ENCODE measurements around the gene USP17L27. TPM values are rescaled to one million over a fixed set of nuclear protein-coding genes. Genes with fewer than 3 reads are reported as not detected.

The USP17L27 gene
- total and polyA plus RNA-seq, 2 experiments from 2014 or later: not detected

Other genes with a start within 250 kb of the USP17L27 start
- not detected in 2 replicates for gene FAM90A26, start 173.7 kb upstream of the USP17L27 start, total RNA-seq (2014; rRNA removed; shearing (Covaris generic))
- gene FAM90A26, start 173.7 kb upstream of the USP17L27 start, polyA plus RNA-seq (2016; fragmentation: Nextera tagmentation; extraction: Ambion mirVana): 0.10 and 0.12 TPM in 2 replicates
- gene USP17L10, start 133.5 kb upstream of the USP17L27 start, total RNA-seq (2014; rRNA removed; shearing (Covaris generic)): not detected in 2 replicates
- not detected in 2 replicates for gene USP17L10, start 133.5 kb upstream of the USP17L27 start, polyA plus RNA-seq (2016; fragmentation: Nextera tagmentation; extraction: Ambion mirVana)
- gene USP17L11, start 128.7 kb upstream of the USP17L27 start, total RNA-seq (2014; rRNA removed; shearing (Covaris generic)): not detected in 2 replicates
- gene USP17L11, start 128.7 kb upstream of the USP17L27 start, polyA plus RNA-seq (2016; fragmentation: Nextera tagmentation; extraction: Ambion mirVana): not detected in 2 replicates
- gene USP17L12, start 124.0 kb upstream of the USP17L27 start, total RNA-seq (2014; rRNA removed; shearing (Covaris generic)): not detected in 2 replicates
- gene USP17L12, start 124.0 kb upstream of the USP17L27 start, polyA plus RNA-seq (2016; fragmentation: Nextera tagmentation; extraction: Ambion mirVana): not detected in 2 replicates
- gene USP17L13, start 119.3 kb upstream of the USP17L27 start, total RNA-seq (2014; rRNA removed; shearing (Covaris generic)): not detected in 2 replicates
- not detected in 2 replicates for gene USP17L13, start 119.3 kb upstream of the USP17L27 start, polyA plus RNA-seq (2016; fragmentation: Nextera tagmentation; extraction: Ambion mirVana)
- not detected in 2 replicates for gene USP17L15, start 109.8 kb upstream of the USP17L27 start, total RNA-seq (2014; rRNA removed; shearing (Covaris generic))
- gene USP17L15, start 109.8 kb upstream of the USP17L27 start, polyA plus RNA-seq (2016; fragmentation: Nextera tagmentation; extraction: Ambion mirVana): 0.17 TPM in 1 of 2 replicates, not detected in the other
- gene USP17L17, start 100.3 kb upstream of the USP17L27 start, total RNA-seq (2014; rRNA removed; shearing (Covaris generic)): not detected in 2 replicates
- not detected in 2 replicates for gene USP17L17, start 100.3 kb upstream of the USP17L27 start, polyA plus RNA-seq (2016; fragmentation: Nextera tagmentation; extraction: Ambion mirVana)
- not detected in 2 replicates for gene USP17L18, start 95.5 kb upstream of the USP17L27 start, total RNA-seq (2014; rRNA removed; shearing (Covaris generic))
- not detected in 2 replicates for gene USP17L18, start 95.5 kb upstream of the USP17L27 start, polyA plus RNA-seq (2016; fragmentation: Nextera tagmentation; extraction: Ambion mirVana)
- gene USP17L19, start 90.8 kb upstream of the USP17L27 start, total RNA-seq (2014; rRNA removed; shearing (Covaris generic)): not detected in 2 replicates
- gene USP17L19, start 90.8 kb upstream of the USP17L27 start, polyA plus RNA-seq (2016; fragmentation: Nextera tagmentation; extraction: Ambion mirVana): not detected in 2 replicates
- not detected in 2 replicates for gene USP17L20, start 86.0 kb upstream of the USP17L27 start, total RNA-seq (2014; rRNA removed; shearing (Covaris generic))
- gene USP17L20, start 86.0 kb upstream of the USP17L27 start, polyA plus RNA-seq (2016; fragmentation: Nextera tagmentation; extraction: Ambion mirVana): not detected in 2 replicates
- not detected in 2 replicates for gene USP17L21, start 81.3 kb upstream of the USP17L27 start, total RNA-seq (2014; rRNA removed; shearing (Covaris generic))
- gene USP17L21, start 81.3 kb upstream of the USP17L27 start, polyA plus RNA-seq (2016; fragmentation: Nextera tagmentation; extraction: Ambion mirVana): not detected in 2 replicates
- not detected in 2 replicates for gene USP17L22, start 76.5 kb upstream of the USP17L27 start, total RNA-seq (2014; rRNA removed; shearing (Covaris generic))
- not detected in 2 replicates for gene USP17L22, start 76.5 kb upstream of the USP17L27 start, polyA plus RNA-seq (2016; fragmentation: Nextera tagmentation; extraction: Ambion mirVana)
- not detected in 2 replicates for gene USP17L24, start 19.0 kb upstream of the USP17L27 start, total RNA-seq (2014; rRNA removed; shearing (Covaris generic))
- gene USP17L24, start 19.0 kb upstream of the USP17L27 start, polyA plus RNA-seq (2016; fragmentation: Nextera tagmentation; extraction: Ambion mirVana): not detected in 2 replicates
- gene USP17L25, start 14.2 kb upstream of the USP17L27 start, total RNA-seq (2014; rRNA removed; shearing (Covaris generic)): not detected in 2 replicates
- not detected in 2 replicates for gene USP17L25, start 14.2 kb upstream of the USP17L27 start, polyA plus RNA-seq (2016; fragmentation: Nextera tagmentation; extraction: Ambion mirVana)
- not detected in 2 replicates for gene USP17L26, start 9.5 kb upstream of the USP17L27 start, total RNA-seq (2014; rRNA removed; shearing (Covaris generic))
- not detected in 2 replicates for gene USP17L26, start 9.5 kb upstream of the USP17L27 start, polyA plus RNA-seq (2016; fragmentation: Nextera tagmentation; extraction: Ambion mirVana)
- not detected in 2 replicates for gene USP17L5, start 4.7 kb upstream of the USP17L27 start, total RNA-seq (2014; rRNA removed; shearing (Covaris generic))
- not detected in 2 replicates for gene USP17L5, start 4.7 kb upstream of the USP17L27 start, polyA plus RNA-seq (2016; fragmentation: Nextera tagmentation; extraction: Ambion mirVana)
- gene USP17L28, start 4.7 kb downstream of the USP17L27 start, total RNA-seq (2014; rRNA removed; shearing (Covaris generic)): not detected in 2 replicates
- not detected in 2 replicates for gene USP17L28, start 4.7 kb downstream of the USP17L27 start, polyA plus RNA-seq (2016; fragmentation: Nextera tagmentation; extraction: Ambion mirVana)
- gene USP17L29, start 9.5 kb downstream of the USP17L27 start, total RNA-seq (2014; rRNA removed; shearing (Covaris generic)): not detected in 2 replicates
- not detected in 2 replicates for gene USP17L29, start 9.5 kb downstream of the USP17L27 start, polyA plus RNA-seq (2016; fragmentation: Nextera tagmentation; extraction: Ambion mirVana)
- not detected in 2 replicates for gene USP17L30, start 19.0 kb downstream of the USP17L27 start, total RNA-seq (2014; rRNA removed; shearing (Covaris generic))
- gene USP17L30, start 19.0 kb downstream of the USP17L27 start, polyA plus RNA-seq (2016; fragmentation: Nextera tagmentation; extraction: Ambion mirVana): not detected in 2 replicates
- gene DEFB131A, start 100.3 kb downstream of the USP17L27 start, total RNA-seq (2014; rRNA removed; shearing (Covaris generic)): not detected in 2 replicates
- not detected in 2 replicates for gene DEFB131A, start 100.3 kb downstream of the USP17L27 start, polyA plus RNA-seq (2016; fragmentation: Nextera tagmentation; extraction: Ambion mirVana)